Right renal pelvis (tissue), 4 donors: ENCODE data around the gene RFX5. TPM values are rescaled to one million over a fixed set of nuclear protein-coding genes. Genes with fewer than 3 reads are reported as not detected.
"Not testable (repeated sequence)": the region's sequence is repeated elsewhere in the genome, so short reads cannot be mapped to it uniquely, and the experiment has no call there.

Experiments
- DNase-seq, 4 donors: peaks; one replicate each; pipeline ENCODE4 v3.0.0-alpha.2; 2013; ENCODE audit warnings: low read depth in 4 of 4, low spot score in 3 of 4, missing footprints in 1 of 4
- polyA plus RNA-seq, 4 donors: library from polyadenylated mRNA; unstranded; fragments of 120-200 nt; gene quantifications; one replicate each; pipeline ENCODE4 v1.2.1, GENCODE V29; 2013; ENCODE audit not compliant: insufficient read length in 4 of 4

RFX5 gene
- polyA plus RNA-seq, 4 donors: 43.4 to 46.8 (median 45.3) TPM

- no peak for DNase-seq
Observed at GRCh38 chr1:151362308-151363155, 15.5 kb upstream of the RFX5 start.

- no peak for DNase-seq
Observed at GRCh38 chr1:151361883-151362282, 14.8 kb upstream of the RFX5 start.

GRCh38 chr1:151356696-151357095 lies 9.6 kb upstream of the RFX5 start:
- DNase-seq: no peak

DNA sequence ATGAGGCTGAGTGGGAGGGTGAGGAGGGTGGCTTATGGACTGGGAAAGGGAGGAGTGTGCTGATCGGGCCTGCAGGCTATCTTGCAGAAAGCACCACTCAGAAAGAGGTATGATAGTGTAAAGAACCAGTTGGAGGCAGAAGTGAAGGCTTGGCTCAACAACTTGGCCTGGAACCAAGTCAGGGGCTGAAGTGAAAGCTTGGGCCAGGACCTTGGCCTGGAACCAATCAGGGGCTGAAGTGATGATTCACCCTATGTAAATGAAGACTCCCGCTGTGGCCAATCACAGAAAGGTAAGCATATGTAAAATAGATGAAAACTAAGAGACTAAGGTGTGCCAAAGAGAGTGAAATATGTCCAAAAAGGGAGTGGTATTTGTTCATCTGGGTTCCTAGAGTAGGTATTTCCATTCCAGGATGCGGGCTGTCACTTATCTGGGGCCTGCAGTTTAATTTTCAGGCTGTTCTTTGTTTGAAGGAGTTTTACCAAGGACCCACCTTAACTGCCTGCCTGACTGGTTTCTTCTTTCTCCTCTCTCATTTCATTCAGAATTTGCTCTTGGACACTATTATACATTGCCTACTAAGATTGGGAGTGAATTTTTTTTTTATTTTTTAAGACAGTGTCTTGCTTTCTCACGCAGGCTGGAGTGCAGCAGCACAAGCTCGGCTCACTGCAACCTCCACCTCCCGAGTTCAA lies 5.1 kb upstream of the RFX5 start:
- DNase-seq: no peak

DNA sequence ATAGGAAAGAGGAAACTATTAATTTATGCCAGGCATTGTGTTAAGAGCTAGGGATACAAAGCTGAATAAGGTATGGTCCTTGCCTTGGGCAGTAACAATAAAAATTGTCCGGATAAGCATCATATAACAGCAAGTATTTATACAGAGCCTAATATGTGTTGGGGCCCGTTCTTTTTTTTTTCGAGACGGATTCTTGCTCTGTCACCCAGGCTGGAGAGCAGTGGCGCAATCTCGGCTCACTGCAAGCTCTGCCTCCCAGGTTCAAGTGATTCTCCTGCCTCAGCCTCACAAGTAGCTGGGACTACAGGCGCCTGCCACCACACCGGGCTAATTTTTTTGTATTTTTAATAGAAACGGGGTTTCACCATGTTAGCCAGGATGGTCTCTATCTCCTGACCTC lies 3.3 kb upstream of the RFX5 start:
- not testable (repeated sequence) for DNase-seq

DNA sequence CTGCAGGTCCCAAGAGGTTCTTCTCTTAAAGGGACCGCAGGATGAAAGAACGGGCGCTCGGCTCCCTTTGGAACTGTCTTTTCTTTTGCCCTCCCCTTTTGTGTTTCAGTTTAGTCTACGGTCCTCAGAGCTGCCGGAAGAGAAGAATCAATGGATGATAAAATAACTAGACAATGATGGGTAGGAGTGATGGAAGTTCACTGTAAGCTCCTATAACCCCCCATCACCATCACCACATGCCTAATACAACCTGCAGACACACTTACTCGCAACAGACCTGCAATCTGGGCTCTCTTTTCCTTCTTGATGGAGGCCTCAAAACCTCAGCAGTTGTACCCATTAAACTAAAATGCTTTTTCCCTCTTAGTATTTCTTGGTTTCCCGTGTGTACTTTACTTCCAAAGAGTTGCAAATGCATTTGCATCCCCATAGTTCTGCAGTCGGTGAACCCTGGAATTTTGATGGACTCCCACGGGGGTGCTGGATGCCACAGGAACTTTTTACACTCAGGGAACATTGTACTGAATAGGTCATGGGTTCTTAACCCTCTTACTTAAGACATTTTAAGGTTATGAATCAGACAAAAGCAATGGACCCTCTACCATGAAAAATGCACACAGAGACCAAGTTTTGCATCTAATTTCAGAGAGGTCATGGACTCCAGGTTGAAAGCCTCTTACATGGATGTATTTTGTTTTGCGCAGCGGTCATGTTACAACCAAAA lies 633 bp upstream of the RFX5 start:
- DNase-seq: no peak

DNA sequence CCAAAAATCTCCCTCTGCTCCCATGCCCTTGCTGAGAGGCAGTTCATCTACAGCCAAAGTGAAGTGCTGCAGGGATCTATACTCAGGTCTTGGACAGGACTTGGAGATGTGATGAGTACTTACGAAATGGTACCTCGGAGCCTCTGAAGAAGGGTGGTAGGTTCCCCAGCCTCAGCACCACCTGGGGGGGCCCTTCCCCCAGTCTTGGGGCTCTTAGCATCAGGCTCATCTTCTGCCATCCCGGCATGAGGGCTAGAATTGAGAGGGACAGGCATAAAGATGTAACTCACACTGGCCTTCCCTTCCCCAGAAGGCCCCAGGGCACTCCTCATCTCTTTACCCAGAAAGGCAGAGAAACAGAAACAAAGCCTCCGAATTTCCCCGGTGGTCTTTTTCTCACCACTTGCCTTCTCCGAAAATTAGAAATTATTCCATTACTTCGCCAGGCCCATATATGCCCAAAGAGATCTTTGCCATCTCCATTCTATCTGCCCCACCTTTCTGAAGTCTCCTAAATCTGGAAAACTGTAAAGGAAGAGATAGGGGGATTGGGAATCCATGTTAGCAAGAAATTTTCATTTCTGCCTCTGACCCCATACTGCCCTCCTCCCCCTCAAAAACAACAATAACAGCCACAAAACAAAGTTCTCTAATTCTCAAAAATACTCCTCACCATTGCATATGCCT lies 827 bp downstream of the RFX5 start:
- DNase-seq: no peak

DNA sequence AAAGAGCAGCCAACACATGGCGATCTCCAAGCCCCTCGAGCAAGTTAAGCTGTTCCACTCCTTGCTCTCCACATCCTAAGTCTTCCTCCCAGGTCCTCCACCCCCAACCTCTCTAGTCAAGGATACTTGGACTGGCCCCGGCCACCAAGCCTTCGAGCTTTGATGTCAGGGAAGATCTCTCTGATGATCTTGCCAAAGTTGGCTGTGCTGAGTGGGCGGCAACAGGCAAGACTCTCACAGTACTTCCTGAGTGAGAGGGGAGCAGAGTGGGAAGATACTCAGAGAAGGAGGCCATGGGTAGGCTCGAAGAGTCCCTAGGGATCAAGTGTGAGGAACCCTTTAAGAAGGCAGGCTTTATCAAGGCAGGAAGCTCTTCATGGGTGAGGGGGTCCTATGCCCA lies 2.8 kb downstream of the RFX5 start:
- no peak for DNase-seq

- no peak for DNase-seq
Observed at GRCh38 chr1:151343587-151343986, 3.5 kb downstream of the RFX5 start.

GRCh38 chr1:151342569-151342968 lies 4.5 kb downstream of the RFX5 start:
- DNase-seq: no peak

GRCh38 chr1:151342021-151342420 lies 5.0 kb downstream of the RFX5 start:
- DNase-seq: no peak

DNA sequence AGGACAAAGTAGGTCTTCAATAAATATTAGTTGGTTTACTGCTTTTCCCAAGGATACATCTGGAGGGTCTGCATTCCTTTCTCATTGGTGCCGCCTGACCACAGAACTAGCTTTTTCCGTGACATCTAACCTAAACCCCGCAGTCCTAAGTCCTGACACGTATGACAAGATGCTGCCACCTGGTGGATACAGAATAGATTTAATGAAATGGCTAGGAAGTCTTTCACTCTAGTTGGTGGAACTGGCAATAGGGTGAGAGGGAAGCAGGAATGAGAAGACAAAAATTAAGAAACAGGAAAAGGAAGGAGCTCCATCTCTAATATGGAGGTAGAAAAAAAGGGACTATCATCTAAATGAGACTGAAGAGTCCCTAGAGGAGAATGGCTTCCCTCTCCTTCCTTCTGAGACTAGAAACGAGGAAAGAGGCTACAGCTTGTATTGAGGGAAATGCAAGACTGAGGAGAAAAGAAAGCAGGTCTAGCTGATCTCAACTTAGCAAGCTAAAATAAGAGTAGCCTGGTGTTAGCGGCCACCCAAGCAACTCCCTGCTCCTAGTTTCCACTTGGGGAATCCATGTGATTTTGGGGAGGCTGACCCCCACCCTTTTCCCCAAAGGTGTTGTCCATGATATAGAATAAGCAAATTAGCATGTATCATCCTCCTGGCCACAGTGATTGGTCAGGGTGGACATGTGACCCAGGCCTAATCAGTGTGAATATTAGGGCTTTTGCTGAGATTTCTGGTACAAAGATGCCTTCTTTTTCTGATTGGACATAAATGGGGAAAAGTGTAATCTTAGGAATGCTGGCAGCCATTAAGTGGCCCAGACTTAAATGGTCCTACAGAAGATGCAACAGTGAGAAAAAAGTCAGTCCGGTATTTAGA lies 5.9 kb downstream of the RFX5 start:
- peak in 1 of 4 donors; percentile 65 for DNase-seq

DNA sequence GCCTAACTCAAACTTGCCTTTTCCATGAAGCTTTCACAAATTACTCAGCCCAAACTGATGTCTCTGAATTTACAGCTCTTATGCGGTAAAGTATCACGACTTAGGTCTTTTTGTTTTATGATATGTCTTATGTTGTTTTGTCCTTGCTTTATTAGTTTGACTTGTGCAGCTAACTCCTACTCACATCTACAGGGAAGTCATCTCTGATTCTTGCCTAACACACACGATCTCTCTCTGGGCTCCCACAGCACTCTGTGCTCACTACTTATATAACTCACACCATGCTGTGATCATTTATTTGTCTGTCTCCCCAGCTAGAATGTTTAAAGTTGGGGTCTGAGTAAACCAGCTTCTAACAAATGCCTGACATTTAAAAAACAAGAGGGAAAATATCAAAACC lies 10.5 kb downstream of the RFX5 start:
- no peak for DNase-seq

DNA sequence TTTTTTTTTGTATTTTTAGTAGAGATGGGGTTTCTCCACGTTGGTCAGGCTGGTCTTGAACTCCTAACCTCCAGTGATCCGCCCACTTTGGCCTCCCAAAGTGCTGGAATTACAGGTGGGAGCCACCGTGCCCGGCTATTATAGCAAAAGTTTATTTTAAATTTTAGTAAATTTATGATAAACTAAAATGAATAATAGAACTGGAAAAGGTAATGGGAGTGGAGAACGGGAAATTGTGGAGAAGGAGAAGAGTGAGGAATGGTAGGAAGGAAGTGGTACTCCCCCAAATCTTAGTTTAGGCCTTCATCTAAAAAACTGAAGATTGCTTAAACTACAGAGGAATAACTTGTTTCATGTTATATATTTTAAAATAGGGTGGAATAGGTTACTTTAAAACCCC lies 12.2 kb downstream of the RFX5 start:
- DNase-seq: no peak

DNA sequence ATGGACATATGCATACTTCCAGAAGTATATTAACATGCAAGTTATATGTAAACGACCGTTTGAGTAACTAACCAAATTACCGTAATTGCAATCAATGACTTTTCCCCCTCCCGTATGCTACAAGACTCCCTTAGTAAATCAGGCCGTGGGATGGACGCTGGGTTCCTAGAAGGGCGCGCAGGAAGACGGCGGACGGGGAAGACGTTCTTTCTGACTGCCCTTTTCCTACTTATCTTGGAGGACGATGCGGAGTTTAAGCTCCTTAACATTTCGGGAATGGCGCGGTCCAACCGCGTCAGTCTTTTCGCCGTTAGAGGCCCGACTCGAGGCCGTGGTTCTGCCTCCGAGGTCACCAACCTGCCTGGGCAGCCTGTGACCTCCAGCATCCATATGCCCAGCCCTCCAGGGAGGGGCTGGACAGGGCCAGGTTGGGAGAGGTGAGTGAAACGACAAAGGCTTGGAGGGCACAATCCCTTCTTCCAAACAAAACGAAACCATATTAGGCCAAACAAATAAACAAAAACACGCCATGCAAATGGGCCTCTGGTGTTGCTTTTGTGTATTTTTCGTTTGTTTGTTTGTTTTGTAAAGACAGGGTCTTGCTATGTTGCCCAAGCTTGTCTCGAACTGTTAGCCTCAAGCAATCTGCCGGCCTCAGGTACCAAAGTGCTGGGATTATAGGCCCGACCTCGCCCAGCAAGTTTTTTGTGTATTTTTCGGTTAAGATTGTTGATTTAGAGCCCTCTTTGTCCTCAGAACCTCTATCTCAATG lies 19.0 kb downstream of the RFX5 start:
- DNase-seq: no peak

DNA sequence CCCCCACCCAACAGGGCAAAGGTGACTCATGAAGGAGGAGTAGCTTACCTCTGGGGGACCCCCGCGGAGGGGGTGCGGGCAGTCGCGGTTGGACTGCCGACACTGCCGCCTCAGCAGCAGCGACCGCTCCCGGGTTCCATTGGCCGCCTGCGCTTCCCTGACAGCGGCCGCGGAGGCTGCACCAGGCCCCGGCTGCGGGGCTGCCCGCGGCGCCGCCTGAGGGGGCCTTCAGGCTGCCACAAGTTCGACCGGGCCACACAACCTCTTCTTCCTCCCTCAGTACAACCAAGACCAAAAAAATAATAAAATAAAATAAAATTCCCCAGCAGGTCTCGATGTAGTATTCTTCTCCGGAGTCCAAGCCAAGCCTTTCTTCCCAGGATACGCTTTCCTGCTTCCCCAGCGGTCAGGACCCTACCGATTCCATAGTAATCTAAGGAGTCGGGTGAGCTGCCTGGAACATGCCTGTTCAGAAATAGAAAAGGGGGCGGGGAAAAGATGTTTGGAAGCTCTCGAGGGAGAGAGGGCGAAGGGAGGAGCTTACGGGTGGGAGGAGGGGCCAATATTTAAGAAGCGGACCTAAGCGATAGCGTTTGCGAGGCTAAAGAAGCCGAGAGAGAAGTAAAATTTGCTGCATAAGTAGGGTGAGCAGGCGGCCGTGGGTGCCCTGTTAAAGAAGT lies 19.7 kb downstream of the RFX5 start, which contains the start of gene PI4KB:
TSS of gene PI4KB (minus strand) at position 194 of the 680 bp plus-strand sequence. CDS start 10,935 bp downstream, outside the sequence.
- peak; percentile 92 to 99 (median 98) for DNase-seq

GRCh38 chr1:151326619-151327222 lies 20.3 kb downstream of the RFX5 start:
- no peak for DNase-seq
